NCI-H69 (cell line): ENCODE measurements around the gene KRTAP5-5.

Source experiments
- DNase-seq: peaks from one replicate; lab custom pipeline; 2025; lab: John Stamatoyannopoulos, UW

Gene KRTAP5-5

DNA sequence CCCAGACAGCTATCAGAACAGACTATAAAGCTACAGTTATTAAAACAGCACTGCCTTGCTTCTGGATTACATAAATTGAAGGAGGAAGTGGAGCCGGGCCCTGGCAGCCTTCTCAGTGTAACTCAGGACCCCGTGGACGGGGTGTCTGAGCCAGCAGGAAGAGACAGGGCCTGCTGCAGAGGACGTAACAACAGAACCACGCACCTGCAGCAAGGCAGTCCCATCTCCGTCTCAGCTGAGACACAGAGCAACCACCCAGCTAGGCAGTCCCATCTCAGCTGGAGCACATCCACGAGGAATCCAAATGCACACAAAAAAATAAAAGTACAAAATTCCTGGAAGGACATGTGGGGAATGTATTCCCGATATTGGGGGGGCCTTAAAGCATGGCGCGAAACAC is 50.3 kb downstream of the KRTAP5-5 start:
- no peak for DNase-seq
